Neural crest cell (in vitro differentiated cells): Measurements from ENCODE around the gene GAL3ST3. TPM values are rescaled to one million over a fixed set of nuclear protein-coding genes. Genes with fewer than 3 reads are reported as not detected.

Experiments
- DNase-seq: peaks from one replicate; pipeline ENCODE4 v3.0.0; 2021; ENCODE audit warnings: low read depth, mixed read lengths, low spot score
- H3K27ac Mint-ChIP-seq: one replicate; pipeline ENCODE4 v1.8.0; 2021; ENCODE audit warnings: mild to moderate bottlenecking, mixed read lengths; ENCODE audit not compliant: unreplicated experiment
- H3K27me3 Mint-ChIP-seq: 2 replicates; pipeline ENCODE4 v1.8.0; 2021; ENCODE audit warnings: low read depth, mild to moderate bottlenecking, mixed read lengths
- H3K36me3 Mint-ChIP-seq: 2 replicates; pipeline ENCODE4 v1.8.0; 2021; ENCODE audit warnings: low read depth, mild to moderate bottlenecking, mixed read lengths
- H3K4me1 Mint-ChIP-seq: 2 replicates; pipeline ENCODE4 v1.8.0; 2021; ENCODE audit warnings: mixed read lengths
- H3K4me3 Mint-ChIP-seq: one replicate; pipeline ENCODE4 v1.8.0; 2021; ENCODE audit warnings: mild to moderate bottlenecking, mixed read lengths
- H3K9me3 Mint-ChIP-seq: 2 replicates; pipeline ENCODE4 v1.8.0; 2021; ENCODE audit warnings: mixed read lengths
- total RNA-seq: library from RNA; stranded (reverse); gene quantifications from 2 replicates; pipeline ENCODE4 v1.2.1, GENCODE V29; 2021
- TF ChIP-seq, protein P1 (sequence below): fragments of 200-600 bp; sonication (generic); conservative IDR thresholded peaks from 2 replicates; pipeline ENCODE4 v1.5.0; 2021; ENCODE audit warnings: antibody characterized with exemption, mild to moderate bottlenecking

Gene GAL3ST3
- total RNA-seq, 1 donor from 2014 or later: 8.7 TPM

DNA sequence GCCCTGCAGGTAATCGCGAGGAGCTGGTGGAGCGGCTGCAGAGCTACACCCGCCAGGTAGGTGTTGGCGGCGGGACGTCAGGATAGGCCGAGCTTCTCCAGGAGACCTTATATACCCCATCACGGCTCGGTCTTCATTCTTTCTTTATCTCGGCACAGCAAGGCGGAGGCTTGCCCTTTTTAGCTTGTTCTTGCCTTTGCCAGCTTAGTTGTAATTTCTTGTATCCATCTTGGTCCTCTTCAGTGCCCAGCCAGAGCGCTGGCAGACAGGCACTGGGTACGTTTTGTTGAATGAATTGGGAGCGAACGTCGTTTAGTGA is 3.7 kb upstream of the GAL3ST3 start:
- TF ChIP-seq, protein P1, sequence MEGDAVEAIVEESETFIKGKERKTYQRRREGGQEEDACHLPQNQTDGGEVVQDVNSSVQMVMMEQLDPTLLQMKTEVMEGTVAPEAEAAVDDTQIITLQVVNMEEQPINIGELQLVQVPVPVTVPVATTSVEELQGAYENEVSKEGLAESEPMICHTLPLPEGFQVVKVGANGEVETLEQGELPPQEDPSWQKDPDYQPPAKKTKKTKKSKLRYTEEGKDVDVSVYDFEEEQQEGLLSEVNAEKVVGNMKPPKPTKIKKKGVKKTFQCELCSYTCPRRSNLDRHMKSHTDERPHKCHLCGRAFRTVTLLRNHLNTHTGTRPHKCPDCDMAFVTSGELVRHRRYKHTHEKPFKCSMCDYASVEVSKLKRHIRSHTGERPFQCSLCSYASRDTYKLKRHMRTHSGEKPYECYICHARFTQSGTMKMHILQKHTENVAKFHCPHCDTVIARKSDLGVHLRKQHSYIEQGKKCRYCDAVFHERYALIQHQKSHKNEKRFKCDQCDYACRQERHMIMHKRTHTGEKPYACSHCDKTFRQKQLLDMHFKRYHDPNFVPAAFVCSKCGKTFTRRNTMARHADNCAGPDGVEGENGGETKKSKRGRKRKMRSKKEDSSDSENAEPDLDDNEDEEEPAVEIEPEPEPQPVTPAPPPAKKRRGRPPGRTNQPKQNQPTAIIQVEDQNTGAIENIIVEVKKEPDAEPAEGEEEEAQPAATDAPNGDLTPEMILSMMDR: no peak
- Mint-ChIP-seq H3K9me3 (no peaks in the 10 kb centered on the region), H3K36me3 (peaks cover 13% of the 10 kb centered on the region), H3K27me3 (no peaks in the 10 kb centered on the region), H3K4me3 (peak overlapping the region; percentile 100), H3K27ac (peak overlapping the region; percentile 99), H3K4me1 (peaks cover 44% of the 10 kb centered on the region)
- no peak for DNase-seq

DNA sequence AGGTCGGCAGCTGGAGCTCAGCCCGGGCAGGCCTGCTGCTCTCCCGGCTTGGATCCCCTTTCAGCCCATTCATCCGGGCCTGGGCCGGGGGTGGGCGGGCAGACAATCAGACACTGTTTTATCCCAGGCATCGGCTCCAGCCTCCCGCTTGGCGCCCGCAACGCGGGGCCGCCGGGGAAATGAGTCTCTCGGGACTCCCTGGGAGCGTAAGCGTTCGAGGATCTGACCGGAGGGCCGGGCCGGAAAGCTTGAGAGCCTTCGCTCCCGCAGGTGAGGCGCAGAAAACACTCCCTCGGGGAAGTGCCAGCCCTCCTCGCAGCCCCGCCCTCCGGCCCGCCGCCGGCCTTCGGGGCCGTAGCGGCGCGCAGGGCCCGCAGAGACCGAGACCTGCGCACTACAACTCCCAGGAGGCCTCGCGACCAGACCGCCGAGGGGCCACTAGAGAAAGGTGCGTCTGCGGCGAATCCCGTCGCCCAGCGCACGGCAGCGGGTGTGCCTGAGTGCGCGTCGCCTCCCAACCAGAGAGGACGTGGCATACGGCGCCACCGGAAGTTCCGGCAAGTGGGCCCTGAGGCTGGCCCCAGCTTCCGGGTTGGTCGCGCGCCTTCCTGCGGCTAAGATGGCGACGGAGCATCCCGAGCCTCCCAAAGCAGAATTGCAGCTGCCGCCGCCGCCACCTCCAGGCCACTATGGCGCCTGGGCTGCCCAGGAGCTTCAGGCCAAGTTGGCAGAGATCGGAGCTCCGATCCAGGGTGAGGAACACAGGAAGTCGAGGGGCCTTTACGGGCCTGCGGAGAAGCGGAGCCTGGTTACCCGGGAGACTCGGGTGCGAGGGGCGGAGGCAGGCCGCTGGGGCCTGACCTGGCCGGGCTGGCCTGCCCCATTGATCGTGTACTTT is 3.1 kb upstream of the GAL3ST3 start, which contains the start of gene SF3B2:
Gene SF3B2 (plus strand): TSS at position 599 of the 898 bp plus-strand sequence. CDS start 21 bp downstream, at position 620.
- H3K4me3 Mint-ChIP-seq: peak within 1 kb of the TSS; percentile 100
- peak; percentile 90 for DNase-seq
- H3K27me3 Mint-ChIP-seq: no peaks in the 10 kb centered on the region
- H3K4me1 Mint-ChIP-seq: peaks cover 44% of the 10 kb centered on the region
- TF ChIP-seq, protein P1: no peak
- H3K9me3 Mint-ChIP-seq: no peaks in the 10 kb centered on the region
- peaks cover 13% of the 10 kb centered on the region for H3K36me3 Mint-ChIP-seq
- peak within 1 kb of the TSS; percentile 99 for H3K27ac Mint-ChIP-seq

DNA sequence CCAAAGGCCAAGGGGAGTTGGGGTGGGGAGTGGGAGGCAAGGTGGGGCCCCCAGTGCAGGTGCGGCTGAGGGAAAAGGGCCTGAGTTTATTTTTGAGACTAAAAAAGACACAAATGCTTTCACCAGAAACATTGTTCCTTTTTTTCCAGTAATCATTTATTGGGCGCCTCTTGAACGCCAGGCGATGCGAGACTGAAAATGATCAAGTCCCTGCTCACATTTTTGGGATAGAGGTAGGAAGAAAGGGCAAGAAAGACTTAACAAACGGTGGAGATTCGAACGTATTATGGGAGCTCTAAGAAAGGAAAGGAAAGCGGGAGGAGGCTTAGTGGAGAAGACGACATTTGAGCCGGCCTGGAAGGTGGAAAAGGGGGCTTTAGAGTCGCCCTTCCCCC is 2.4 kb upstream of the GAL3ST3 start:
- Mint-ChIP-seq H3K27ac (peak overlapping the region; percentile 59), H3K27me3 (no peaks in the 10 kb centered on the region), H3K4me1 (peaks cover 44% of the 10 kb centered on the region), H3K4me3 (peak overlapping the region; percentile 100), H3K36me3 (peaks cover 13% of the 10 kb centered on the region), H3K9me3 (no peaks in the 10 kb centered on the region)
- no peak for DNase-seq
- TF ChIP-seq, protein P1: no peak

DNA sequence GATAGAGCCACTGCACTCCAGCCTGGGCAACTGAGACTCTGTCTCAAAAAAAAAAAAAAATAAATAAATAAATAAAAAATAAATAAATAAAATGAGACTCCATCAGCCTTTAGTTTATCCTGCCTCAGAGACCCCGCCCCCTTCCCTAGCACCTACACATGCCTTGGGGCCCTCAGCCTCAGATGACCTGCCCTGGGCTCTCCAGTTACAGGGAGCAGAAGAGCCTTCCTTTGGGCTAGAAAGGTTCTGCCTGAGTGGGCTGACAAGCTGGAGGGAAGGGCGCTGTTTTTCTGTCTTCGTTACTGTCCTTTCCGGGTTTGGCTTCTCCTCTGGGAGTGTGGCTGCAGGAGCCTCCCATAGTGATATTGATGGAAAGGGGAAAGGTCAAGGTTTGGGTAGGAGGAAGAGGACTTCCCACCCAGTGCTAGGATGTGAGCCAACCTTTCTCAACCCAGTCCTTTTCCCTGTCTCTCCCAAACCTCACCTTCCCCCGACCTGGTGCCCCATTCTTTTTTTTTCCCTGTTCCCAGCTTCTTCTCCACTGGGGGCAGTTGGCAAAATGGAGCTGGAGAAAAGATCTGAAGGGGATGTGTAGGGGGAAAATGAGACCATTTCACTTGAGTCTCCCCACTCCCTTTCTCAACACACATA is 1.7 kb upstream of the GAL3ST3 start:
- Mint-ChIP-seq H3K4me3 (peak overlapping the region; percentile 100), H3K27ac (peak overlapping the region; percentile 59), H3K27me3 (no peaks in the 10 kb centered on the region)

More for the DNA sequence above, 1.7 kb upstream of the GAL3ST3 start:
- Mint-ChIP-seq H3K9me3 (no peaks in the 10 kb centered on the region), H3K36me3 (peaks cover 13% of the 10 kb centered on the region), H3K4me1 (peaks cover 44% of the 10 kb centered on the region)
- no peak for DNase-seq
- TF ChIP-seq, protein P1: no peak
